H9 (cell line): ENCODE measurements around the gene SCNN1G. TPM values are rescaled to one million over a fixed set of nuclear protein-coding genes. Genes with fewer than 3 reads are reported as not detected.

Source experiments
- DNase-seq: peaks from one replicate; pipeline ENCODE4 v3.0.0-alpha.2; 2017
- H2AFZ ChIP-seq: one replicate; pipeline ENCODE4 v1.6.1; 2013; ENCODE audit warnings: mild to moderate bottlenecking, low read length, control low read depth, moderate library complexity
- H2AK5ac ChIP-seq: 2 replicates; pipeline ENCODE4 v1.6.1; 2013; ENCODE audit warnings: low read length, control low read depth, mixed read lengths; ENCODE audit not compliant: insufficient read length
- H2BK120ac ChIP-seq: one replicate; pipeline ENCODE4 v1.6.1; 2013; ENCODE audit warnings: low read depth, mild to moderate bottlenecking, low read length, control low read depth, inconsistent platforms; ENCODE audit not compliant: poor library complexity, severe bottlenecking
- H2BK12ac ChIP-seq: 2 replicates; pipeline ENCODE4 v1.6.1; 2013; ENCODE audit warnings: low read length, control low read depth, mixed read lengths, low read depth; ENCODE audit not compliant: insufficient read length
- H2BK15ac ChIP-seq: 2 replicates; pipeline ENCODE4 v1.6.1; 2013; ENCODE audit warnings: low read depth, low read length, control low read depth
- H2BK20ac ChIP-seq: one replicate; pipeline ENCODE4 v1.6.1; 2013; ENCODE audit warnings: low read depth, mild to moderate bottlenecking, low read length, control low read depth, inconsistent platforms; ENCODE audit not compliant: poor library complexity, severe bottlenecking
- H2BK5ac ChIP-seq: 2 replicates; pipeline ENCODE4 v1.6.1; 2013; ENCODE audit warnings: low read length, control low read depth, mixed read lengths; ENCODE audit not compliant: insufficient read length
- H3K14ac ChIP-seq: 2 replicates; pipeline ENCODE4 v1.6.1; 2013; ENCODE audit warnings: low read length, control low read depth; ENCODE audit not compliant: insufficient read depth
- H3K18ac ChIP-seq: 2 replicates; pipeline ENCODE4 v1.6.1; 2013; ENCODE audit warnings: low read depth, mild to moderate bottlenecking, mixed read lengths, low read length, control low read depth; ENCODE audit not compliant: insufficient read length
- H3K23ac ChIP-seq: 2 replicates; pipeline ENCODE4 v1.6.1; 2013; ENCODE audit warnings: low read length, control low read depth, mixed read lengths, low read depth; ENCODE audit not compliant: insufficient read length
- H3K23me2 ChIP-seq: 2 replicates; pipeline ENCODE4 v1.6.1; 2013; ENCODE audit warnings: low read depth, mild to moderate bottlenecking, mixed read lengths, low read length, control low read depth; ENCODE audit not compliant: insufficient read length, poor library complexity, severe bottlenecking
- H3K27ac ChIP-seq: 2 replicates; pipeline ENCODE4 v1.5.1; 2013; ENCODE audit warnings: low read length, control low read depth, mixed read lengths, low read depth; ENCODE audit not compliant: insufficient read length
- H3K27me3 ChIP-seq: 2 replicates; pipeline ENCODE4 v1.6.1; 2013; ENCODE audit warnings: low read length, control low read depth, inconsistent platforms; ENCODE audit not compliant: insufficient read depth
- H3K4ac ChIP-seq: 2 replicates; pipeline ENCODE4 v1.6.1; 2013; ENCODE audit warnings: low read depth, mild to moderate bottlenecking, control low read depth, inconsistent platforms, low read length, moderate library complexity
- H3K4me1 ChIP-seq: 2 replicates; pipeline ENCODE4 v1.6.1; 2013; ENCODE audit warnings: low read length, control low read depth, inconsistent platforms; ENCODE audit not compliant: insufficient read depth
- H3K4me2 ChIP-seq: 2 replicates; pipeline ENCODE4 v1.6.1; 2013; ENCODE audit warnings: low read length, control low read depth, mixed read lengths; ENCODE audit not compliant: insufficient read length, insufficient read depth
- H3K56ac ChIP-seq: 2 replicates; pipeline ENCODE4 v1.6.1; 2013; ENCODE audit warnings: low read depth, mild to moderate bottlenecking, mixed read lengths, low read length, control low read depth; ENCODE audit not compliant: insufficient read length
- H3K79me1 ChIP-seq: 2 replicates; pipeline ENCODE4 v1.6.1; 2013; ENCODE audit warnings: low read depth, mild to moderate bottlenecking, moderate library complexity, low read length, control low read depth, inconsistent platforms; ENCODE audit not compliant: insufficient read depth, poor library complexity, severe bottlenecking
- H3K79me2 ChIP-seq: 2 replicates; pipeline ENCODE4 v1.6.1; 2013; ENCODE audit warnings: low read length, control low read depth, inconsistent platforms; ENCODE audit not compliant: insufficient read depth
- H3K9ac ChIP-seq: 2 replicates; pipeline ENCODE4 v1.6.1; 2013; ENCODE audit warnings: low read length, control low read depth, mixed read lengths; ENCODE audit not compliant: insufficient read length; ENCODE audit errors: extremely low read depth
- H3K9me3 ChIP-seq: one replicate; pipeline ENCODE4 v1.6.1; 2013; ENCODE audit warnings: low read depth, low read length, inconsistent platforms; ENCODE audit not compliant: control insufficient read depth
- H3T11ph ChIP-seq: one replicate; pipeline ENCODE4 v1.6.1; 2013; ENCODE audit warnings: mild to moderate bottlenecking, low read length, control low read depth, inconsistent platforms
- H4K20me1 ChIP-seq: one replicate; pipeline ENCODE4 v1.6.1; 2013; ENCODE audit not compliant: control insufficient read depth, insufficient read length, insufficient read depth
- H4K5ac ChIP-seq: 2 replicates; pipeline ENCODE4 v1.6.1; 2013; ENCODE audit warnings: low read depth, mild to moderate bottlenecking, mixed read lengths, low read length, control low read depth; ENCODE audit not compliant: insufficient read length
- H4K8ac ChIP-seq: replicated peaks from 2 replicates; pipeline ENCODE4 v1.6.1; 2013; ENCODE audit warnings: low read length, control low read depth, mixed read lengths, low read depth; ENCODE audit not compliant: insufficient read length
- H4K91ac ChIP-seq: 2 replicates; pipeline ENCODE4 v1.6.1; 2013; ENCODE audit warnings: low read depth, mild to moderate bottlenecking, moderate library complexity, mixed read lengths, low read length, control low read depth; ENCODE audit not compliant: insufficient read length
- H3K27ac Mint-ChIP-seq, 3 experiments: 2 replicates in 2 of 3; 3 replicates in 1 of 3; pipeline ENCODE4 v1.8.0; 2020 to 2021; ENCODE audit warnings: mixed read lengths in 3 of 3, mild to moderate bottlenecking in 1 of 3, moderate library complexity in 1 of 3
- H3K27me3 Mint-ChIP-seq: 2 replicates; pipeline ENCODE4 v1.8.0; 2021; ENCODE audit warnings: low read depth, mild to moderate bottlenecking, moderate library complexity, mixed read lengths
- H3K36me3 Mint-ChIP-seq, 3 experiments: 2 replicates in 2 of 3; 3 replicates in 1 of 3; pipeline ENCODE4 v1.8.0; 2020 to 2021; ENCODE audit warnings: low read depth in 3 of 3, mixed read lengths in 3 of 3; ENCODE audit not compliant: insufficient read depth in 1 of 3
- H3K4me1 Mint-ChIP-seq, 2 experiments: 2 replicates each; pipeline ENCODE4 v1.8.0; 2020; ENCODE audit warnings: mixed read lengths in 2 of 2
- H3K4me3 Mint-ChIP-seq, 2 experiments: 2 replicates in 1 of 2; 3 replicates in 1 of 2; pipeline ENCODE4 v1.8.0; 2020 to 2021; ENCODE audit warnings: mild to moderate bottlenecking in 2 of 2, mixed read lengths in 2 of 2, moderate library complexity in 1 of 2
- H3K9me3 Mint-ChIP-seq, 2 experiments: 2 replicates in 1 of 2; 3 replicates in 1 of 2; pipeline ENCODE4 v1.8.0; 2020; ENCODE audit warnings: mild to moderate bottlenecking in 2 of 2, mixed read lengths in 2 of 2, moderate library complexity in 1 of 2
- CTCF ChIP-seq: fragments of 200-600 bp; sonication (generic); conservative IDR thresholded peaks from 3 replicates; pipeline ENCODE4 v1.8.0; 2021; ENCODE audit warnings: antibody characterized with exemption, mild to moderate bottlenecking
- WGBS: extraction: QIAGEN DNeasy Blood & Tissue Kit; methylation state at CpG from one replicate; pipeline ENCODE4 v1.1.7; 2013; ENCODE audit warnings: missing lambda C conversion rate, low lambda C conversion rate, mixed read lengths; ENCODE audit not compliant: insufficient read length; ENCODE audit errors: extremely low coverage; 5-methylcytosine and 5-hydroxymethylcytosine counted together
- total RNA-seq: library from RNA; stranded (reverse); gene quantifications from 2 replicates; pipeline ENCODE4 v1.2.1, GENCODE V29; 2021

The SCNN1G gene
- total RNA-seq, 1 experiment from 2014 or later: 0.74 TPM

GRCh38 chr16:23149267-23149992, 33.1 kb upstream of the SCNN1G start, which contains the start of gene USP31:
USP31 (minus strand) TSS chr16:23149452; CDS start chr16:23149270, 182 bp downstream.
- Histone ChIP-seq H4K8ac (no peak within 1 kb of the TSS), H2AFZ (no peak within 1 kb of the TSS), H2BK5ac (no peak within 1 kb of the TSS), H3K27me3 (no peaks in the 10 kb centered on the region), H3K23me2 (peaks cover 6% of the 10 kb centered on the region), H3K9me3 (no peaks in the 10 kb centered on the region), H3K56ac (no peak within 1 kb of the TSS), H2BK12ac (no peak within 1 kb of the TSS), H3K4me1 (peaks cover 9% of the 10 kb centered on the region; the same call in 1 of the 2 replicates), H4K5ac (no peak within 1 kb of the TSS), H2BK15ac (no peak within 1 kb of the TSS), H3K79me2 (peaks cover 7% of the 10 kb centered on the region; the same call in 1 of the 2 replicates), H3K23ac (no peak within 1 kb of the TSS), H4K20me1 (no peaks in the 10 kb centered on the region), H3K14ac (peak within 1 kb of the TSS; percentile 84; the same call in 1 of the 2 replicates), H3K4me2 (peak within 1 kb of the TSS; percentile 93), H3K18ac (no peak within 1 kb of the TSS), H3K4ac (no peak within 1 kb of the TSS), H3K27ac (no peak within 1 kb of the TSS), H2BK20ac (no peak within 1 kb of the TSS), H3T11ph (no peak within 1 kb of the TSS), H4K91ac (no peak within 1 kb of the TSS), H2BK120ac (no peak within 1 kb of the TSS), H3K79me1 (no peaks in the 10 kb centered on the region), H2AK5ac (no peak within 1 kb of the TSS), H3K9ac (peak within 1 kb of the TSS; percentile 62)
- WGBS: no CpG with 5 or more reads among the region's 75 CpGs
- TF ChIP-seq CTCF: no peak
- H3K36me3 Mint-ChIP-seq: peaks cover 0 to 2% (median 0%) of the 10 kb centered on the region in 3 experiments; a peak in 2 of 7 replicates
- H3K4me1 Mint-ChIP-seq: peaks cover 30 to 39% of the 10 kb centered on the region in 2 experiments
- H3K27me3 Mint-ChIP-seq: peaks cover 22% of the 10 kb centered on the region
- peak within 1 kb of the TSS in 1 of 3 experiments; percentile 88; a peak in 3 of 7 replicates for H3K27ac Mint-ChIP-seq
- H3K4me3 Mint-ChIP-seq: peak within 1 kb of the TSS; percentile 86 to 95
- no peaks in the 10 kb centered on the region for H3K9me3 Mint-ChIP-seq
- DNase-seq: peak; percentile 97
